ENCODE data around the gene PANK1.

DNA sequence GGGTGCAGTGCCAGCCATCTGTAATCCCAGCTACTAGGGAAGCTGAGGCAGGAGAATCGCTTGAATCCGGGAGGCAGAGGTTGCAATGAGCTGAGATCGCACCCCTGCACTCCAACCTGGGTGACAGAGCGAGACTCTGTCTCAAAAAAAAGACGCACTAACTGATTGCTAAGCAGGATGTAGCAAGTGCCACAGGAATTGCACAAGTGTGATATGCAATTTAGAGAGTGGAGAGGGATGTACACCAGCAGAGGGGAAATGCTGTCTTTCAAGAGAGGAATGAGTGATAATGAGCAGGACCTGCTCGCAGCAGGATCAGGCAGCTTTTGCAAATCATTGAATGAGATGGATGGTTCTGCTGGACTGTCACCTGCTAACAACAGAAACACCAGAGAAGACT lies 96.4 kb downstream of the PANK1 start:
- TF ChIP-seq, protein P1, sequence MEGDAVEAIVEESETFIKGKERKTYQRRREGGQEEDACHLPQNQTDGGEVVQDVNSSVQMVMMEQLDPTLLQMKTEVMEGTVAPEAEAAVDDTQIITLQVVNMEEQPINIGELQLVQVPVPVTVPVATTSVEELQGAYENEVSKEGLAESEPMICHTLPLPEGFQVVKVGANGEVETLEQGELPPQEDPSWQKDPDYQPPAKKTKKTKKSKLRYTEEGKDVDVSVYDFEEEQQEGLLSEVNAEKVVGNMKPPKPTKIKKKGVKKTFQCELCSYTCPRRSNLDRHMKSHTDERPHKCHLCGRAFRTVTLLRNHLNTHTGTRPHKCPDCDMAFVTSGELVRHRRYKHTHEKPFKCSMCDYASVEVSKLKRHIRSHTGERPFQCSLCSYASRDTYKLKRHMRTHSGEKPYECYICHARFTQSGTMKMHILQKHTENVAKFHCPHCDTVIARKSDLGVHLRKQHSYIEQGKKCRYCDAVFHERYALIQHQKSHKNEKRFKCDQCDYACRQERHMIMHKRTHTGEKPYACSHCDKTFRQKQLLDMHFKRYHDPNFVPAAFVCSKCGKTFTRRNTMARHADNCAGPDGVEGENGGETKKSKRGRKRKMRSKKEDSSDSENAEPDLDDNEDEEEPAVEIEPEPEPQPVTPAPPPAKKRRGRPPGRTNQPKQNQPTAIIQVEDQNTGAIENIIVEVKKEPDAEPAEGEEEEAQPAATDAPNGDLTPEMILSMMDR (IDR thresholded peaks at IDR 0.05; ENCODE audit: insufficient read depth, low read depth, low read length), result no peak
- no peak for TF ChIP-seq EZH2 (IDR thresholded peaks at IDR 0.05; ENCODE audit: insufficient read depth, low read length)
